Lung microvascular endothelial cell (primary cell): ENCODE results near the gene WDFY1. TPM values are rescaled to one million over a fixed set of nuclear protein-coding genes. Genes with fewer than 3 reads are reported as not detected.

Experiments used
- DNase-seq, 2 donors: peaks; one replicate each; pipeline versions ENCODE4 v3.0.0 to v3.0.0-alpha.2; 2010; ENCODE audit warnings: low read depth in 2 of 2
- total RNA-seq: library from RNA; depleted of rRNA; stranded (reverse); fragments of >200 nt; gene quantifications from 2 replicates; pipeline ENCODE4 v1.2.1, GENCODE V29; 2014

The WDFY1 gene
- total RNA-seq, 1 donor from 2014 or later = 87.9 TPM

- DNase-seq = peak in 1 of 2 donors; percentile 25
Observed at GRCh38 chr2:223930103-223930976, 14.8 kb downstream of the WDFY1 start.

GRCh38 chr2:223929571-223930102 is 15.5 kb downstream of the WDFY1 start:
- no peak for DNase-seq

GRCh38 chr2:223928113-223929006 is 16.8 kb downstream of the WDFY1 start:
- no peak for DNase-seq

- no peak for DNase-seq
Observed at GRCh38 chr2:223925106-223925505, 20.0 kb downstream of the WDFY1 start.

- DNase-seq = peak; percentile 39 to 64
Observed at GRCh38 chr2:223923976-223924375, 21.2 kb downstream of the WDFY1 start.

- no peak for DNase-seq
Observed at GRCh38 chr2:223922308-223922707, 22.8 kb downstream of the WDFY1 start.

GRCh38 chr2:223921204-223921603 is 23.9 kb downstream of the WDFY1 start:
- DNase-seq = peak in 1 of 2 donors; percentile 53

GRCh38 chr2:223920109-223920508 is 25.0 kb downstream of the WDFY1 start:
- DNase-seq = no peak

GRCh38 chr2:223918671-223919134 is 26.4 kb downstream of the WDFY1 start:
- peak; percentile 65 to 73 for DNase-seq

- no peak for DNase-seq
Observed at GRCh38 chr2:223916181-223916920, 28.8 kb downstream of the WDFY1 start.

- DNase-seq = no peak
Observed at GRCh38 chr2:223915071-223915470, 30.1 kb downstream of the WDFY1 start.

- no peak for DNase-seq
Observed at GRCh38 chr2:223914324-223914723, 30.8 kb downstream of the WDFY1 start.

- DNase-seq = peak in 1 of 2 donors; percentile 58
Observed at GRCh38 chr2:223909001-223909741, 36.0 kb downstream of the WDFY1 start.

GRCh38 chr2:223908304-223908998 is 36.7 kb downstream of the WDFY1 start:
- no peak for DNase-seq

- DNase-seq = no peak
Observed at GRCh38 chr2:223905996-223906395, 39.1 kb downstream of the WDFY1 start.

GRCh38 chr2:223901854-223902253 is 43.3 kb downstream of the WDFY1 start:
- peak in 1 of 2 donors; percentile 33 for DNase-seq

- no peak for DNase-seq
Observed at GRCh38 chr2:223901311-223901710, 43.8 kb downstream of the WDFY1 start.

- no peak for DNase-seq
Observed at GRCh38 chr2:223900531-223900930, 44.6 kb downstream of the WDFY1 start.

GRCh38 chr2:223900066-223900465 is 45.1 kb downstream of the WDFY1 start:
- DNase-seq = no peak
